Measurements from ENCODE around the gene LPP.

The LPP gene

DNA sequence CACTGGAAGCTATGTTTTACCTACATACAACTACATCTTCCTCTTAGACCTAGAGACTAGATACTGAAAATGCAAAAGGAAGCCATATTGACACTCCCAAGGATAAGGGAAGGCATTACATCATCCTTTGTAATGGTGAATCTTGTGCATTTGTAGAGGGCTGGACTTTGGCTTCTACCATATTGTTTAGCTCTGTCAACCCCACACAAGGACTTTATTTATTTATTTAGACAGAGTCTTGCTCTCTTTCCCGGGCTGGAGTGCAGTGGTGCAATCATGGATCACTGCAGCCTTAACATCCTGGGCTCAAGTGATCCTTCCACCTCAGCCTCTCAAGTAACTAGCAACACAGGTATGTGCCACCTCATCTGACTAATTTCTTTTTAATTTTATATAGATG, 686.3 kb downstream of the LPP start:
- Histone ChIP-seq H3K27ac (ENCODE audit: poor library complexity, severe bottlenecking) (no peak overlapping the region), H3K9me3 (ENCODE audit: severe bottlenecking) (no peaks in the 10 kb centered on the region), H3K4me3 (ENCODE audit: severe bottlenecking) (no peak overlapping the region), H3K27me3 (ENCODE audit: insufficient read depth, poor library complexity, severe bottlenecking) (no peaks in the 10 kb centered on the region), H3K36me3 (ENCODE audit: low read depth) (no peaks in the 10 kb centered on the region), H3K4me1 (ENCODE audit: insufficient read depth, poor library complexity, severe bottlenecking) (peaks cover 5% of the 10 kb centered on the region)
- ATAC-seq (ENCODE audit: low read depth) (no peak), DNase-seq (ENCODE audit: low spot score) (no peak)
- TF ChIP-seq, protein P1, sequence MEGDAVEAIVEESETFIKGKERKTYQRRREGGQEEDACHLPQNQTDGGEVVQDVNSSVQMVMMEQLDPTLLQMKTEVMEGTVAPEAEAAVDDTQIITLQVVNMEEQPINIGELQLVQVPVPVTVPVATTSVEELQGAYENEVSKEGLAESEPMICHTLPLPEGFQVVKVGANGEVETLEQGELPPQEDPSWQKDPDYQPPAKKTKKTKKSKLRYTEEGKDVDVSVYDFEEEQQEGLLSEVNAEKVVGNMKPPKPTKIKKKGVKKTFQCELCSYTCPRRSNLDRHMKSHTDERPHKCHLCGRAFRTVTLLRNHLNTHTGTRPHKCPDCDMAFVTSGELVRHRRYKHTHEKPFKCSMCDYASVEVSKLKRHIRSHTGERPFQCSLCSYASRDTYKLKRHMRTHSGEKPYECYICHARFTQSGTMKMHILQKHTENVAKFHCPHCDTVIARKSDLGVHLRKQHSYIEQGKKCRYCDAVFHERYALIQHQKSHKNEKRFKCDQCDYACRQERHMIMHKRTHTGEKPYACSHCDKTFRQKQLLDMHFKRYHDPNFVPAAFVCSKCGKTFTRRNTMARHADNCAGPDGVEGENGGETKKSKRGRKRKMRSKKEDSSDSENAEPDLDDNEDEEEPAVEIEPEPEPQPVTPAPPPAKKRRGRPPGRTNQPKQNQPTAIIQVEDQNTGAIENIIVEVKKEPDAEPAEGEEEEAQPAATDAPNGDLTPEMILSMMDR (IDR thresholded peaks at IDR 0.05; ENCODE audit: poor library complexity, severe bottlenecking) = no peak

DNA sequence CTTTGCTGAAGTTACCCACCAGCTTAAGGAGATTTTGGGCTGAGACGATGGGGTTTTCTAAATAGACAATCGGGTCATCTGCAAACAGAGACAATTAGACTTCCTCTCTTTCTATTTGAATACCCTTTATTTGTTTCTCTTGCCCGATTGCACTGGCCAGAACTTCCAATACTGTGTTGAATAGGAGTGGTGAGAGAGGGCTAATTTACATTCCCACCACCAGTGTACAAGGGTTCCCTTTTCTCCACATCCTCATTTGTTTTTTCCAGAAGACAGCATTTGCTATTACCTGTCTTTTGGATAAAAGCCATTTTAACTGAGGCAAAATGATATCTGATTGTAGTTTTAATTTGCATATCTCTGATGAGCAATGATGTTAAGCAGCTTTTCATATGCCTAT, 687.9 kb downstream of the LPP start:
- no peak for DNase-seq (ENCODE audit: low spot score)

DNA sequence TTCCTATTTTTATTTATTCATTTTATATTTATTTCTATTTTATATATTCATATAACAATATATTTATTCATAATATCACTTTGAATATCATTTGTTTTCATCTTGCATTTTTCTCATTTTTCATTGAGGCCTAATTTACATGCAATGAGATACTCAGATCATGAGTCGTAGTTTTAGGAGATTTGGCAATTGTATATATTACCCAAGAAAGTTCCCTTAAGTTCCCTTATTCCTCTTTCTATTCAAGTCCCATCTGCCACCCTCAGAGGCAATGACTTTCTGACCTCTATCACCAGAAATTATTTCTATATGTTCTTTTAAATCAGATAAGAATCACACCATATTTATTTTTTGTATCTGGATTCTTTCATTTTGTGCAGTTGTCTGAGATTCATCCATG, 688.7 kb downstream of the LPP start:
- Histone ChIP-seq H3K27ac (ENCODE audit: poor library complexity, severe bottlenecking) (no peak overlapping the region), H3K4me3 (ENCODE audit: severe bottlenecking) (no peak overlapping the region), H3K36me3 (ENCODE audit: low read depth) (no peaks in the 10 kb centered on the region), H3K27me3 (ENCODE audit: insufficient read depth, poor library complexity, severe bottlenecking) (no peaks in the 10 kb centered on the region), H3K4me1 (ENCODE audit: insufficient read depth, poor library complexity, severe bottlenecking) (peaks cover 5% of the 10 kb centered on the region), H3K9me3 (ENCODE audit: severe bottlenecking) (no peaks in the 10 kb centered on the region)
- no peak for DNase-seq (ENCODE audit: low spot score)
- TF ChIP-seq, protein P1 (IDR thresholded peaks at IDR 0.05; ENCODE audit: poor library complexity, severe bottlenecking) = no peak
- peak; percentile 31; the same call in 1 of the 3 replicates for ATAC-seq (ENCODE audit: low read depth)

More for the DNA sequence above, 687.9 kb downstream of the LPP start:
- Histone ChIP-seq H3K27me3 (ENCODE audit: insufficient read depth, poor library complexity, severe bottlenecking) (no peaks in the 10 kb centered on the region), H3K4me1 (ENCODE audit: insufficient read depth, poor library complexity, severe bottlenecking) (peaks cover 5% of the 10 kb centered on the region), H3K9me3 (ENCODE audit: severe bottlenecking) (no peaks in the 10 kb centered on the region), H3K4me3 (ENCODE audit: severe bottlenecking) (no peak overlapping the region), H3K36me3 (ENCODE audit: low read depth) (no peaks in the 10 kb centered on the region), H3K27ac (ENCODE audit: poor library complexity, severe bottlenecking) (no peak overlapping the region)
- no peak for ATAC-seq (ENCODE audit: low read depth)
- TF ChIP-seq, protein P1 (IDR thresholded peaks at IDR 0.05; ENCODE audit: poor library complexity, severe bottlenecking) = no peak

DNA sequence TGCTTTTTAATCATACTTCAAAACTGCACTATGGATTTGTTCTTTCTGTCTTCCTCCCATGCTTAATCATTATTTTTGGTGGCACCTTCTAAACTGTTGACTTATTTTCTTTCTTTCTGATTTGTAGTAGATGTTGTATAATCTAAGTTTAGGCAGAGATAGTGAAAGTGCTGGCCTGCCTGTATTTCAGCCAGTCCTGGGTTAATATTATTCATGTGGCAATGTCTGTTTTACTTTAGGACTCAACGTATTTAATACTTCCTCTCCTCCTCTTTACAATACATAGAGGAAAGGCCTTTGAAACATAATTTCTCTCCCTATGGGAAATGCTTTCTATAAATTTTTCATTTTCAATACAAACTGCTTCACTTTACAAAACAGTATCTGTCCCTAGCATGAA, 690.1 kb downstream of the LPP start:
- peaks cover 5% of the 10 kb centered on the region for H3K4me1 ChIP-seq (ENCODE audit: insufficient read depth, poor library complexity, severe bottlenecking)
- TF ChIP-seq, protein P1 (IDR thresholded peaks at IDR 0.05; ENCODE audit: poor library complexity, severe bottlenecking) = no peak
- H3K36me3 ChIP-seq (ENCODE audit: low read depth) = no peaks in the 10 kb centered on the region
- no peak for DNase-seq (ENCODE audit: low spot score)
- no peaks in the 10 kb centered on the region for H3K9me3 ChIP-seq (ENCODE audit: severe bottlenecking)
- no peaks in the 10 kb centered on the region for H3K27me3 ChIP-seq (ENCODE audit: insufficient read depth, poor library complexity, severe bottlenecking)
- ATAC-seq (ENCODE audit: low read depth) = no peak
- H3K4me3 ChIP-seq (ENCODE audit: severe bottlenecking) = no peak overlapping the region
- H3K27ac ChIP-seq (ENCODE audit: poor library complexity, severe bottlenecking) = no peak overlapping the region

DNA sequence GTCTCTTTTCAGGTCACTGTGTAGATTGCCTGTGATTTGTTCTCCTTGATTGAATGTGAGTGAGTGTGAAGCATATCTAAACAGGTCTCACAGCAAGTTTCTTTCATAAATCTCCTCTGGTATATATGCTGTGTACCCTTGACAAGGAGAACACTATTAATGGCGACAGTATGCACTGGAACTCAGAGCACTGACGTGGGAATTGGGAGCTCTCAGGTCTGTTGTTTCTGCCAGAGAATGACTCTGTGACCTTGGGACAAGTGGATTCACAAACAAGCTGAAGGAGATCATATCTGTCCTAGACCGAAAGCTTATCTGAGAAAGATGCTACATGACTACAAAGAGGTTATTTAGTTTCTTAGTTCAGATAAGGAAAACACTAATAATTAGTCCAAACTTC, 691.6 kb downstream of the LPP start:
- DNase-seq (ENCODE audit: low spot score) (no peak), ATAC-seq (ENCODE audit: low read depth) (no peak)
- H3K4me1 ChIP-seq (ENCODE audit: insufficient read depth, poor library complexity, severe bottlenecking) = peaks cover 5% of the 10 kb centered on the region
- H3K4me3 ChIP-seq (ENCODE audit: severe bottlenecking) = no peak overlapping the region
- H3K27me3 ChIP-seq (ENCODE audit: insufficient read depth, poor library complexity, severe bottlenecking) = no peaks in the 10 kb centered on the region
- no peak overlapping the region for H3K27ac ChIP-seq (ENCODE audit: poor library complexity, severe bottlenecking)
- TF ChIP-seq, protein P1 (IDR thresholded peaks at IDR 0.05; ENCODE audit: poor library complexity, severe bottlenecking) = no peak
- no peaks in the 10 kb centered on the region for H3K9me3 ChIP-seq (ENCODE audit: severe bottlenecking)
- H3K36me3 ChIP-seq (ENCODE audit: low read depth) = no peaks in the 10 kb centered on the region
